ENCODE results near the gene LILRB1. TPM values are rescaled to one million over a fixed set of nuclear protein-coding genes. Genes with fewer than 3 reads are reported as not detected.
"Not testable (repeated sequence)": the region's sequence is repeated elsewhere in the genome, so short reads cannot be mapped to it uniquely, and the experiment has no call there.

LILRB1 gene
- total RNA-seq, 1 donor from 2014 or later, result 2.2 TPM

GRCh38 chr19:54616821-54617560 lies 13.3 kb upstream of the LILRB1 start:
- Histone ChIP-seq H3K9me3 (no peaks in the 10 kb centered on the region), H3K36me3 (no peaks in the 10 kb centered on the region), H3K27me3 (no peaks in the 10 kb centered on the region), H3K27ac (no peak overlapping the region), H3K4me3 (no peak overlapping the region), H3K4me1 (no peaks in the 10 kb centered on the region)
- intact Hi-C loops (cut with DNase I), result no loop called here
- TF ChIP-seq POLR2AphosphoS5 (IDR thresholded peaks at IDR 0.05; ENCODE audit: insufficient read depth in 1 of 2, low read depth in 1 of 2) (no peak), CTCF (IDR thresholded peaks at IDR 0.05) (no peak), POLR2A (IDR thresholded peaks at IDR 0.05) (no peak)
- no peak for DNase-seq (ENCODE audit: extremely low spot score in 2 of 2)

GRCh38 chr19:54620464-54620863 lies 9.8 kb upstream of the LILRB1 start:
- H3K4me3 ChIP-seq, result no peak overlapping the region
- TF ChIP-seq POLR2AphosphoS5 (IDR thresholded peaks at IDR 0.05; ENCODE audit: insufficient read depth in 1 of 2, low read depth in 1 of 2), result no peak
- no peak for TF ChIP-seq CTCF (IDR thresholded peaks at IDR 0.05)
- no peak for TF ChIP-seq POLR2A (IDR thresholded peaks at IDR 0.05)
- no peaks in the 10 kb centered on the region for H3K4me1 ChIP-seq
- no peak for DNase-seq (ENCODE audit: extremely low spot score in 2 of 2)
- no peaks in the 10 kb centered on the region for H3K27me3 ChIP-seq
- H3K36me3 ChIP-seq, result no peaks in the 10 kb centered on the region
- H3K9me3 ChIP-seq, result no peaks in the 10 kb centered on the region
- no peak overlapping the region for H3K27ac ChIP-seq
- intact Hi-C loops (cut with DNase I), result no loop called here

- no peaks in the 10 kb centered on the region for H3K27me3 ChIP-seq
- no peak overlapping the region for H3K4me3 ChIP-seq
- H3K36me3 ChIP-seq, result no peaks in the 10 kb centered on the region
- H3K4me1 ChIP-seq, result no peaks in the 10 kb centered on the region
- no peak overlapping the region for H3K27ac ChIP-seq
- TF ChIP-seq CTCF (IDR thresholded peaks at IDR 0.05), result no peak
- TF ChIP-seq POLR2AphosphoS5 (IDR thresholded peaks at IDR 0.05; ENCODE audit: insufficient read depth in 1 of 2, low read depth in 1 of 2), result no peak
- no peak for TF ChIP-seq POLR2A (IDR thresholded peaks at IDR 0.05)
- intact Hi-C loops (cut with DNase I), result no loop called here
- no peak for DNase-seq (ENCODE audit: extremely low spot score in 2 of 2)
- no peaks in the 10 kb centered on the region for H3K9me3 ChIP-seq
Measured at GRCh38 chr19:54622431-54622830, 7.9 kb upstream of the LILRB1 start.

DNA sequence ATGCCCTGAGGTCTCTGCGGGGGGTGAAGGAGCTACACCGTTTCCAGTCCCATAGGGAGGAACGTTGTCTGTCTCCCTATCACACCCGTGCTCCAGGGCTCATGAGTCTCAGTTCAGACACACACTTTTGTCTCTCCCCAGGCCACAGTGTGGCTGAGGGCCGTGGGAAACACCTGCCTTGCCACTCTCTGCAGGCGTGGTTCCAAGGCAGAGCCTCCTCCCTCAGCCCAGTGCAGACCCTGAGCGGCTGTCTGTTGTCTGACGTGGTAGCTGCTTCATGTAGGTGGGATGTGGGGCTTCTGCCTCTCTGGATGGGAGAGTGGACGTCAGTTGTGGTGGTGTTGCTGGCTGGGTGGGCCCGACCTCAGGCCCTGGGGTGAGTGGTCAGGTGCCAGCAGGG lies 6.0 kb upstream of the LILRB1 start:
- H3K4me3 ChIP-seq; H3K4me1 ChIP-seq; intact Hi-C loops (cut with DNase I); H3K36me3 ChIP-seq; H3K27ac ChIP-seq; DNase-seq (ENCODE audit: extremely low spot score in 2 of 2); H3K27me3 ChIP-seq; H3K9me3 ChIP-seq: not testable (repeated sequence)

GRCh38 chr19:54624934-54625730 lies 5.2 kb upstream of the LILRB1 start:
- H3K36me3 ChIP-seq; H3K4me3 ChIP-seq; intact Hi-C loops (cut with DNase I); H3K4me1 ChIP-seq; H3K27me3 ChIP-seq; DNase-seq (ENCODE audit: extremely low spot score in 2 of 2); H3K9me3 ChIP-seq; H3K27ac ChIP-seq: not testable (repeated sequence)

DNA sequence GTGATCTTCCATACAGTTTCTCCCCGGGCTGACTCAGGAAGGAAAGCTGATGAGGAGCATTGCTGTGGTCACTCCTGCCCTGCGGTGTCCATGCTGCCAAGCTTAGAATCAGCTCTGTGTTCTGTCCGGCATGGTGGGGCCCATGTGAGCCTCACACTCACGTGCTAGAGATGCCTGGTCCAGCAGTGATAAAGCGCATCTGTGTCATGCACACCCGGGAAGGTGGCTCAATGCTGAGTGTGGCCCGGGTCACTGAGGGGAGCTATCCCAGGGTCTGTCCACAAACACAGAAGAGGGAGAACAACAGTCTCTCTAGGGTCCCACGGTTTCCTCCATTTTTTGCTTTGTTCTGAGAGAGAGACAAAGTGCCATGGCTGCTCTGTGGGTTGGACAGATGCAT lies 3.5 kb upstream of the LILRB1 start:
- no peak for DNase-seq (ENCODE audit: extremely low spot score in 2 of 2)
- Histone ChIP-seq H3K9me3 (no peaks in the 10 kb centered on the region), H3K4me3 (no peak overlapping the region), H3K27ac (no peak overlapping the region), H3K27me3 (no peaks in the 10 kb centered on the region), H3K36me3 (no peaks in the 10 kb centered on the region), H3K4me1 (no peaks in the 10 kb centered on the region)
- intact Hi-C loops (cut with DNase I), result no loop called here
- no peak for TF ChIP-seq POLR2A (IDR thresholded peaks at IDR 0.05)
- no peak for TF ChIP-seq POLR2AphosphoS5 (IDR thresholded peaks at IDR 0.05; ENCODE audit: insufficient read depth in 1 of 2, low read depth in 1 of 2)
- TF ChIP-seq CTCF (IDR thresholded peaks at IDR 0.05), result no peak

DNA sequence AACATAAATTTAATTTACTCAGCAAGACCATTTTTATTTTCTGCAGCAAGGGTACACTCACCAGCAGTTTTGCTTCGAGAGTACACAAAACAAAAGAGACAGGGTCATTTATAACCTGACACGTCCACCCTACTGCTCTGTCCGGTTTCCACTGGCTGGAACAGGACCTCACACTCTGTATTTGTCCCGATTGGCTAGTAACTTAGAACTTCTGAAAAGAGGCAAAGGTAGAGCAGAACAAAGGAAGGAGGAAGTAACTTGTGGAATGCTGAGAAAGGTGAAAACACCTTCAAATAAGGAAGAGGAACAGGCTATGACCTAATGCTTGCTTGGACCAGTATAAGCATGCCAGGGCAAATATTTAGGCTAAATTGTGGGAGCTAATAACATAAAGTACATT lies 2.4 kb upstream of the LILRB1 start:
- H3K4me1 ChIP-seq; H3K36me3 ChIP-seq; H3K4me3 ChIP-seq; DNase-seq (ENCODE audit: extremely low spot score in 2 of 2); H3K9me3 ChIP-seq; H3K27ac ChIP-seq; intact Hi-C loops (cut with DNase I); H3K27me3 ChIP-seq: not testable (repeated sequence)

Measured in vagina (tissue), 2 donors.